Neural progenitor cell (in vitro differentiated cells): ENCODE measurements around the gene GADD45G. TPM values are rescaled to one million over a fixed set of nuclear protein-coding genes. Genes with fewer than 3 reads are reported as not detected.

ENCODE experiments used
- DNase-seq: peaks from one replicate; pipeline ENCODE4 v3.0.0-alpha.2; 2016; ENCODE audit warnings: low spot score
- H2AFZ ChIP-seq: fragments of 200-600 bp; sonication (generic); replicated peaks from 2 replicates; pipeline ENCODE4 v1.6.1; 2016; ENCODE audit warnings: antibody characterized with exemption
- H3F3A ChIP-seq: fragments of 200-600 bp; sonication (generic); 2 replicates; pipeline ENCODE4 v1.6.1; 2016; ENCODE audit warnings: antibody characterized with exemption, low read depth
- H3K27ac ChIP-seq: fragments of 200-600 bp; sonication (generic); 2 replicates; pipeline ENCODE4 v1.5.1; 2016; ENCODE audit warnings: mild to moderate bottlenecking
- H3K27me3 ChIP-seq: fragments of 200-600 bp; sonication (generic); 2 replicates; pipeline ENCODE4 v1.6.1; 2016; ENCODE audit warnings: mild to moderate bottlenecking, moderate library complexity
- H3K36me3 ChIP-seq: fragments of 200-600 bp; sonication (generic); 2 replicates; pipeline ENCODE4 v1.5.1; 2016
- H3K4me1 ChIP-seq: fragments of 200-600 bp; sonication (generic); 2 replicates; pipeline ENCODE4 v1.6.1; 2016; ENCODE audit warnings: mixed run types
- H3K4me2 ChIP-seq: fragments of 200-600 bp; sonication (generic); 2 replicates; pipeline ENCODE4 v1.6.1; 2016
- H3K4me3 ChIP-seq: fragments of 200-600 bp; sonication (generic); 2 replicates; pipeline ENCODE4 v1.5.1; 2016
- H3K79me2 ChIP-seq: fragments of 200-600 bp; sonication (generic); 2 replicates; pipeline ENCODE4 v1.6.1; 2016; ENCODE audit warnings: low read depth
- H3K9ac ChIP-seq: fragments of 200-600 bp; sonication (generic); 2 replicates; pipeline ENCODE4 v1.6.1; 2016
- H3K9me3 ChIP-seq: fragments of 200-600 bp; sonication (generic); 2 replicates; pipeline ENCODE4 v1.5.1; 2016; ENCODE audit warnings: low read depth
- H4K20me1 ChIP-seq: fragments of 200-600 bp; sonication (generic); 2 replicates; pipeline ENCODE4 v1.6.1; 2016; ENCODE audit warnings: low read depth
- H3K27ac Mint-ChIP-seq: 3 replicates; pipeline ENCODE4 v1.8.0; 2021; ENCODE audit warnings: mixed read lengths
- H3K27me3 Mint-ChIP-seq: 2 replicates; pipeline ENCODE4 v1.8.0; 2022; ENCODE audit warnings: low read depth, mild to moderate bottlenecking, inconsistent platforms, moderate library complexity, mixed read lengths; ENCODE audit not compliant: insufficient read depth
- H3K36me3 Mint-ChIP-seq: 3 replicates; pipeline ENCODE4 v1.8.0; 2021; ENCODE audit warnings: mixed read lengths
- H3K4me1 Mint-ChIP-seq: 3 replicates; pipeline ENCODE4 v1.8.0; 2021; ENCODE audit warnings: mixed read lengths
- H3K4me3 Mint-ChIP-seq: 3 replicates; pipeline ENCODE4 v1.8.0; 2021; ENCODE audit warnings: mild to moderate bottlenecking, moderate library complexity, mixed read lengths
- H3K9me3 Mint-ChIP-seq: 3 replicates; pipeline ENCODE4 v1.8.0; 2020; ENCODE audit warnings: mixed read lengths
- EZH2 ChIP-seq: fragments of 200-600 bp; sonication (generic); IDR thresholded peaks from 2 replicates; pipeline ENCODE4 v1.6.1; 2017; ENCODE audit warnings: antibody characterized with exemption, mild to moderate bottlenecking, moderate library complexity
- EZH2phosphoT487 ChIP-seq: fragments of 200-600 bp; sonication (generic); IDR thresholded peaks from 2 replicates; pipeline ENCODE4 v1.6.1; 2017; ENCODE audit warnings: antibody characterized with exemption
- total RNA-seq: library from RNA; depleted of rRNA; stranded (reverse); fragments of >200 nt; gene quantifications from 2 replicates; pipeline ENCODE4 v1.2.3, GENCODE V29; 2015; ENCODE audit warnings: low replicate concordance
- TF ChIP-seq, protein P1 (sequence below): fragments of 200-600 bp; sonication (generic); IDR thresholded peaks from 2 replicates; pipeline ENCODE4 v1.5.1; 2017; ENCODE audit warnings: antibody characterized with exemption, mild to moderate bottlenecking

Gene GADD45G
- total RNA-seq, 1 donor from 2014 or later: not detected

DNA sequence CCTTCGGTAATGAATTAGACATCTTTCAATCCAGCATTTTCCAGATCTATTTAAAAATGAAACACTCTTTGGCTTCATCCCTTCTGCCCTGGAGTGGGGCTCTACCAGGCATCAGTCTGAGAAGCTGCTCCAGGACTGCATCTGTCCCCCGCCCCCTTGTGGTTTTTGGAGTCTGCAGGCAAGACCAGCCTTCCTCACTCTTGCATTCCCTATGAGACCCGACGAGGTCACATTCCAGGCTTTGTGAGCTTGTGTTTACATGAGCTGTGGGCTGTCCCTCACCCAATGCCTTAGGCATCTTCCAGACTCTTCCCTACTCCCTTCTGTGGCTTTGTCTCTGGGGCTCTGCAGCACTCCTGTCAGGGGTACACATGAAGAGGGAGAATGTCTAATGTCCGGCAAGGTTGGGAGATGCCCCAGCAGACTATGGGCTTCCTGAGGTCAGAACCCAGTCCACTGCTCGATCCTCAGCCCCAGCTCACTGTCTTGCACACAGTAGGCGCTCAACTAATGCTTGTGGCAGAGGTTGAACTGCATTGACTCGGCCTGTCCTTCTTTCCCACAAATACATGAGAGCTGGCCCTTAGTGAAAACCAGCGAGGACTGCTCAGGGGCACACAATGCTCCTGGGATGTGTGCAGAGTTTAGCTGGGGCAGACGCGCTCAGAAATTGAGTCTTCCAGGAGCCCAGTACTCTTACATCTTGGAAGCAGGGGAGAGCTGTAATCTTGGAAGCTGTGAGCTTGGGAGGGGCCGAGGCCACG is 11.7 kb upstream of the GADD45G start:
- peak overlapping the region; percentile 30 for H2AFZ ChIP-seq
- no peaks in the 10 kb centered on the region for H4K20me1 ChIP-seq
- Mint-ChIP-seq H3K36me3 (no peaks in the 10 kb centered on the region), H3K27ac (peak overlapping the region; percentile 50), H3K4me3 (no peak overlapping the region), H3K4me1 (peaks cover 8% of the 10 kb centered on the region), H3K9me3 (no peaks in the 10 kb centered on the region), H3K27me3 (peaks cover 2% of the 10 kb centered on the region)
- H3K4me1 ChIP-seq: peaks cover 10% of the 10 kb centered on the region
- no peaks in the 10 kb centered on the region for H3K79me2 ChIP-seq
- no peak overlapping the region for H3K27ac ChIP-seq
- H3K4me2 ChIP-seq: no peak overlapping the region
- H3K9me3 ChIP-seq: no peaks in the 10 kb centered on the region
- H3K4me3 ChIP-seq: no peak overlapping the region
- TF ChIP-seq, protein P1, sequence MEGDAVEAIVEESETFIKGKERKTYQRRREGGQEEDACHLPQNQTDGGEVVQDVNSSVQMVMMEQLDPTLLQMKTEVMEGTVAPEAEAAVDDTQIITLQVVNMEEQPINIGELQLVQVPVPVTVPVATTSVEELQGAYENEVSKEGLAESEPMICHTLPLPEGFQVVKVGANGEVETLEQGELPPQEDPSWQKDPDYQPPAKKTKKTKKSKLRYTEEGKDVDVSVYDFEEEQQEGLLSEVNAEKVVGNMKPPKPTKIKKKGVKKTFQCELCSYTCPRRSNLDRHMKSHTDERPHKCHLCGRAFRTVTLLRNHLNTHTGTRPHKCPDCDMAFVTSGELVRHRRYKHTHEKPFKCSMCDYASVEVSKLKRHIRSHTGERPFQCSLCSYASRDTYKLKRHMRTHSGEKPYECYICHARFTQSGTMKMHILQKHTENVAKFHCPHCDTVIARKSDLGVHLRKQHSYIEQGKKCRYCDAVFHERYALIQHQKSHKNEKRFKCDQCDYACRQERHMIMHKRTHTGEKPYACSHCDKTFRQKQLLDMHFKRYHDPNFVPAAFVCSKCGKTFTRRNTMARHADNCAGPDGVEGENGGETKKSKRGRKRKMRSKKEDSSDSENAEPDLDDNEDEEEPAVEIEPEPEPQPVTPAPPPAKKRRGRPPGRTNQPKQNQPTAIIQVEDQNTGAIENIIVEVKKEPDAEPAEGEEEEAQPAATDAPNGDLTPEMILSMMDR: peak; percentile 55
- no peak for TF ChIP-seq EZH2phosphoT487
- peak; percentile 84 for DNase-seq
- no peaks in the 10 kb centered on the region for H3F3A ChIP-seq
- no peaks in the 10 kb centered on the region for H3K36me3 ChIP-seq
- H3K9ac ChIP-seq: no peak overlapping the region
- H3K27me3 ChIP-seq: no peaks in the 10 kb centered on the region

DNA sequence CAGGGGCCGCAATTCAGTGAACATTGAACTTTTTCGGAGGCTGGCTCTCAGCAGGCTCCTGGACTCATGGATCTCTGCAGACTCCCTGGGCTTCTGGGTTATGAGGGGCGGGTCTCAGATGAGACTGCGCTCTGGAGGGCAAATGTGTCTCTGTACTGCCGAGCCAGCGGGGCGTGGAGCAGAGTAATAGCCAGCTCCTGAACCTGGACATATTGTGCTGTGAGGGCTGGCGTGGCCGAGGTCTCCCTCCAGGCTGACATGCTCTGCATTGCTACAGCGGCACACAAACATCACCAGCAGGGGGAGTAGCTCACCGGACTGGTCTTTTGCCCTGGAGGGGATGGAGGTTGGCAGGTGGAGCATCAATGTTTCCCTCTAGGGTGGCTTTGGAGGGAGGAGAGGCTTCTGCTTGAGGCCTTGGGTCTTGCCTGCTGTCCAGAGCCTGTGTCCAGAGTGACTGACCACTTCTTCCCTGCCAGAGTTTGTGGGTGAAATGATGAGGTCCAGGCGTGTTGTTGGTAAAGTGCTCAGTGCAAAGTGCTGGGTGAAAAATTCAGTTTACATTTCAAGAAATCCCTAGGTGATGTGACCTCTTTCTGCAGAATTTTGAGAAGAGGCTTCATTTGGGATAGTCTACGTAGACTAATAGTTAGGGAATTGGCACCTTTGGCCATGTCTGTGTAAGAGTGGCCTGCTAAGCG is 10.9 kb upstream of the GADD45G start:
- no peaks in the 10 kb centered on the region for H3K36me3 ChIP-seq
- H3K79me2 ChIP-seq: no peaks in the 10 kb centered on the region
- no peak for TF ChIP-seq EZH2
- TF ChIP-seq, protein P1: peak; percentile 78
- Mint-ChIP-seq H3K9me3 (no peaks in the 10 kb centered on the region), H3K27ac (no peak overlapping the region), H3K27me3 (peaks cover 2% of the 10 kb centered on the region), H3K36me3 (no peaks in the 10 kb centered on the region), H3K4me1 (peaks cover 8% of the 10 kb centered on the region), H3K4me3 (no peak overlapping the region)
- H3K4me1 ChIP-seq: peaks cover 10% of the 10 kb centered on the region
- no peaks in the 10 kb centered on the region for H4K20me1 ChIP-seq
- no peaks in the 10 kb centered on the region for H3K9me3 ChIP-seq
- no peak overlapping the region for H3K9ac ChIP-seq
- no peaks in the 10 kb centered on the region for H3K27me3 ChIP-seq
- H3K4me2 ChIP-seq: no peak overlapping the region
- H3K4me3 ChIP-seq: no peak overlapping the region
- no peak overlapping the region for H3K27ac ChIP-seq
- DNase-seq: peak; percentile 81
- H3F3A ChIP-seq: no peaks in the 10 kb centered on the region
- peak overlapping the region; percentile 30 for H2AFZ ChIP-seq

DNA sequence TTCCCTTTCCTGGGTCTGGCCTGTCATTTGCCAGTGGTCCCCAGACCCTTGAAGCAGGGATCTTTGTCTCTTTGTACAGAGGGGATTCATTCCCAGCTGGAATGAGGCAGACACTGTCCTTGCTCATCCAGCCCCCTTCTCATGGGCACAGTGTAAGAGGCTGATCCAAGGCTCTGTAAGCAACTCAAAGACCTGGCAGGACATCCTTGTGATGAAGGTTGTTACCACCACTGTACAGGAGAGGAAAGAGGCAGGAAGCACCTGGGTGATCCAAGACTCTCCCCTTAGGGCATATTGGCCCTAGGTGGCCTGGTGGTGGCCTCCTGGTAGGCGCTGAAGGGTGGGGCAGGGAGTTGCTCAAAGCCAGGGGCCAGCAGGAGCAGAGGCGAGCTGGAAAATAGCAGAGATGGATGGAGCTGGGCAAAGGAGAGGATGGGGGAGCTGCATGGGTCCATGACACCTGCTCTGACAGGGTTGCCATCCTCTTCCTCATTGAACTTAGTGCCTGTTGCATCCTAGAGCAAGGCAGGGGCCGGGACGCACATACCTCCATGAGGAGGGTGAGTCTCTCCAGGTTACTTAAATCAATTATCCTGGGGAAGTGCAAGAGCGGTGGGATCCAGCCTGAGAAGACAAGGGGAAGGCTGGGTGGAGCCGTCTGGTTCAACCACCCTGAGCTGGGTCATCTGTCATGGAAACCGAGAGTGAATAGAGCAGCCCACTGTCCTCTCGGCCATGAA is 9.8 kb upstream of the GADD45G start:
- Mint-ChIP-seq H3K27ac (no peak overlapping the region), H3K4me3 (no peak overlapping the region), H3K36me3 (no peaks in the 10 kb centered on the region), H3K27me3 (peaks cover 8% of the 10 kb centered on the region), H3K9me3 (no peaks in the 10 kb centered on the region), H3K4me1 (peaks cover 8% of the 10 kb centered on the region)
- H3K9me3 ChIP-seq: no peaks in the 10 kb centered on the region
- H3K27ac ChIP-seq: no peak overlapping the region
- TF ChIP-seq EZH2phosphoT487 (no peak), EZH2 (no peak)
- TF ChIP-seq, protein P1: no peak
- H3K36me3 ChIP-seq: no peaks in the 10 kb centered on the region
- peaks cover 7% of the 10 kb centered on the region for H3K27me3 ChIP-seq
- H3K9ac ChIP-seq: no peak overlapping the region
- no peak overlapping the region for H3K4me3 ChIP-seq
- peaks cover 10% of the 10 kb centered on the region for H3K4me1 ChIP-seq
- DNase-seq: no peak
- no peaks in the 10 kb centered on the region for H4K20me1 ChIP-seq
- no peak overlapping the region for H3K4me2 ChIP-seq
- H2AFZ ChIP-seq: no peak overlapping the region
- no peaks in the 10 kb centered on the region for H3F3A ChIP-seq
- no peaks in the 10 kb centered on the region for H3K79me2 ChIP-seq
